GM19463 (cell line): ENCODE results near the gene MBLAC2.

Experiments used
- ATAC-seq: cut with Tn5 transposase; IDR thresholded peaks from one replicate; pipeline ENCODE4 v1.9.1; 2021; ENCODE audit warnings: mild to moderate bottlenecking, moderate library complexity; ENCODE audit not compliant: unreplicated experiment

Gene MBLAC2

GRCh38 chr5:90474235-90475107 lies at the start of gene MBLAC2, which contains the start of gene POLR3G:
Gene MBLAC2, minus strand, starts transcription at chr5:90474771. Its CDS starts 479 bp downstream, at chr5:90474292.
Gene POLR3G, plus strand, starts transcription at chr5:90474864. Its CDS starts 10,704 bp downstream, at chr5:90485568.
- peak; percentile 78 for ATAC-seq

DNA sequence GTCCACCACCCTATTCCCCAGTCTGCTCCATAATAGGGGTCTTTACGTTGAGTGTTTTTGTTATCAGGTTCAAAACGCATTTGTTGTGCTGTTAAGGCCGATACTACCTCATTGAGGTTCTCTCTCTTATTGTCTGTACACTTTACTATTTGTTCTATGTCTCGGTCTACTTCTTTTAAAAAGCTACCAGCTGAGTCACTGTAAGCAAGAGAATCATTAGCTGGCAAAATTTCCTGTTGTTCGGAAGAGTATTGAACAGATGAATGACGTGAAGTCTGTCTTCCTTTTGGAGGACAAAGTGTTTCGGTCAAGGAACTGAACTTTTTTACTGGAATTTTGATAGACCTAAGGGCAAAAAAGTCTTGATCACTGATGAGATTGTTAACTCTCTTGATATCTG lies 44.5 kb upstream of the MBLAC2 start:
- ATAC-seq = no peak

- ATAC-seq = no peak
Measured at GRCh38 chr5:90518661-90519060, 44.1 kb upstream of the MBLAC2 start.

- ATAC-seq = no peak
Measured at GRCh38 chr5:90514520-90514919, 39.9 kb upstream of the MBLAC2 start.

DNA sequence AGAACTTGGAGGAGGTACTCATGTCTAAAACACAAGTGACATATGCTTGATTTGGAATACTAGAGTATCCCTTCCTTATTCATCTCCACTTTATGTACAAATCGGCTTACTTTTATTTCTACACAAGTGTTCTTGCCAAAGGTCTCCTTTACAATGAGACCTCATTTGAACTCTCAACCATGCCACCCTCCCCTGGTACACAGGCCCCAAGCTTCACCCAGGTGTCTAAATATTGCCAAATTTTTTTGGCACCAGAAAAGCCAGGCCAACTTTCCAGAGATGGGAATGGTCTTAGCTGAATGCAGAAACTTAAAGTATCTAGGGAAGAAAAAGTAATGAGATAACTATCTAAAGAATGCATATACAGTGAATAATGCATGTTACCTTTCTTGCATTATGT lies 35.9 kb upstream of the MBLAC2 start:
- ATAC-seq = no peak

GRCh38 chr5:90506221-90506620 lies 31.6 kb upstream of the MBLAC2 start:
- ATAC-seq = no peak

DNA sequence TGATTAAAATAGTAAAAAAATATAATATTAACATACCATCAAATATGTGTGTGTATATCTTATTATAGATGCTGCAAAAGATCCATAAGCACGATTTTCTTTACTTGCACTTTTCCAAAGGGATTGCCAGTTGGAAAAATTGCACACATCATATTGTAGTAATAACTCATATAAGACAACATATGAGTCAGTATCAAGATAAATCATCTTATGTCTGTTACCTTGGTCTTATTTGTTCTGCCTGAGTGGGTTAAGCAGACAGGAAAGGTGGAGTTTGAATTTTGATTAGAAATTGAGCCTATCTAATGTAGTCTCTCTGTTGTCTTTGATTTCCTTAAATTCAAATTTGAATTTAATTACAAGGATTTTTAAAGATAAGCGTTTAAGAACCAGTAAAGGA lies 30.2 kb upstream of the MBLAC2 start:
- no peak for ATAC-seq

DNA sequence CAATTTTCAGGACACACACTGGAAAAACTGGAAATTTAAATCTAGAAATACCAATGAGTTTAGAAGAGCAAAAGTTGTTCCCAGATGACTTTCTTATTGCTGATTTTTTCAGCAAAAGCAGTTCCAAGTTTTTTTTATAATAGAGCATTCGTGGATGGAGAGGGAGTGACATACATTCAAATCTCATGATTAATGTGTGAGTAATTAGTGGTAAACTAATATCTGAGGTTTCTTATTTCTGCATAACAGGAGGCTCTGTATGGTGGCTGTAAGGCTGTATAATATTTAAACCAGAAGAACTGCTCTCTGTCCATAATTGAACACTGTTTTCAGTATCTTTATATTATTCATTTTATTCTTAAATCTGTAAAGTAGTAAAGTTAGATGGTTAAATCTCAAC lies 29.0 kb upstream of the MBLAC2 start:
- ATAC-seq = no peak

DNA sequence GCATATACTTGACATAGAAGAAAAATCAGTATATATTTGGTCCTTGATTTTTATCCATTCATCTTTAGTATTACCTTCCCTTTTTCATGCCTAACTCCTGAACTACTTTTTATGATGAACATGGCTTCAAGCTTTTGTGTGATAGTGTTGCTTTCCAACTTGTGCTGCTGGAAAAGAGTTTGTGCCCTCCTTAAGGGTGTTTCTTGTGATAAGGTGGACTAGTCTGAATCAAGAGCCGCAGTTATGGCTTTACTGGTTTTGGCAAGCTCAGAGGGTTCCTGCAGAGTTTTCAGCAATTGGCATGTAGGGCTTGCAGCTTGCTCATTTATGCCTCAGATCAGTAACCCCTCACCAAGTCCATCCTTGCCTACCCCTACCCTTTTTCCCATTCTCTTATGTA lies 20.6 kb upstream of the MBLAC2 start:
- ATAC-seq = no peak

DNA sequence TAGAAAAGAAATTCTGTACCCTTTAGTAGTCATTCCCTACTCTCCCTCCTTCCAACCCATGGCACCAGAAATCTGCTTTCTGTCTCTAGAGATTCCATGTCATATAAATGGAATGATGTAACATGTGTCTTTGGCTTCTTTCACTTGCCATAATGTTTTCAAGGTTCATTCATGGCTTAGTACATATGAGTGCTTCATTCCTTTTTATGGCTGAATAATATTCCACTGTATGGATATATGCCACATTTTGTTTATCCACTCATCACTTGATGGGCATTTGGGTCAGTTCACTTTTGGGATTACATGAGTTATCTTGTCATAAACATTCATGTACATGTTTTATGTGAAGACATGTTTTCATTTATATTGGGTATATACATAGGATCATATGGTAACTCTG lies 19.5 kb upstream of the MBLAC2 start:
- no peak for ATAC-seq

GRCh38 chr5:90488791-90489190 lies 14.2 kb upstream of the MBLAC2 start:
- no peak for ATAC-seq

GRCh38 chr5:90484540-90484939 lies 10.0 kb upstream of the MBLAC2 start:
- ATAC-seq = no peak

- no peak for ATAC-seq
Measured at GRCh38 chr5:90483206-90483605, 8.6 kb upstream of the MBLAC2 start.

DNA sequence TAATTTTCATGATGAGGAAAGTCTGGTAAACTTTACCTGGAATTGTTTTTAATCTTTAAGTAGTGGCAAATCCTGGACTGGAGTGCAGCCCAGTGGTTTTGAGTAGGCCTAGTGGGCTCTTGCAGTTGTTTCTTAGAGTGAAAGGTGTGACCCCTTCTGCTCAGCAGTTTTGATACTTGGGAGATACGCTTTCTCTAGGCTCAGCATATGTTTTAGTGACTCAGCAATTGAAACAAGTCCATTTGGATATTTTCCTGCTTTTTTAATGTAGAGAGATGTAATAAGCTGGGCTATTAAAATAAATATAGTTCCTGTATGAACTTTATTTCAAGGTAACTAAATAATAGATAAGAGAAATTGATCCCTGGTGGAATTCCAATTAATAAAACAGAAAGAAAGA lies 6.1 kb upstream of the MBLAC2 start:
- ATAC-seq = no peak

DNA sequence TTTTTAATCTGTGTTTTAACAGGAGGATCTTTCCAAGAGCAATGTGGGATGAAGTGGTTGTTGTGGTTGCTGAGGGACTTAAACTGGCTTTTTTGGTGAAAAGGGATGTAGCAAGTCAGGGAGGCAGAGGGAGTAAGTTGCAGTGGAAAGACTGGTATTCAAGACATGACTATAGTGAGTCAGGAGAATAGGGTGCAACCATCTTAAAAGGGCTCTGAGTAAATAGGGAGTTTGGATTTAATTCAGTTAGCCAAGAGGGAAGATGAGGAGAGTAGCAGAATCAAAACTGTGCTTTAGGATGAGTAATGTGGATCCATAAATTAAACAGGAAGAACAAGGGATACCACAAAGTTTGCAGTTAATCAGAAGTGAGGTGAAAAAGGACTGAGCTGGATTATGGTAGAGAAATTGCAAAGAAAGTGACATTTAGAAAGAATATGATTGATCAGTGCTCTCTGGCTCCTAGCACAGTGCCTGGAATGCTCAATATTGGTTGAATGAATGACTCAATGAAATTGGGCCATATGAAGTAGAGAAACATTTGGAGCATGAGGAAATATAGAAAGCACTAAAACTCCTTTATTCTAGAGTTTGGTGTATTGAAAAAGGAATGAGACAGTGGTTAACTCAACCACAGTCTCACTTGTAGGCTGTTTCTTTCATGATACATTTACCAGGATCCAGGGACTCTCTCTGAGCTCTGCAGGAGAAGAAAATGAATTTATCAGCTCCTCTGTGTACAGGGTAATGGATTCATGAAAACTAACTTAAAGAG lies 5.2 kb upstream of the MBLAC2 start:
- no peak for ATAC-seq

- ATAC-seq = no peak
Measured at GRCh38 chr5:90477621-90478215, 3.1 kb upstream of the MBLAC2 start.

DNA sequence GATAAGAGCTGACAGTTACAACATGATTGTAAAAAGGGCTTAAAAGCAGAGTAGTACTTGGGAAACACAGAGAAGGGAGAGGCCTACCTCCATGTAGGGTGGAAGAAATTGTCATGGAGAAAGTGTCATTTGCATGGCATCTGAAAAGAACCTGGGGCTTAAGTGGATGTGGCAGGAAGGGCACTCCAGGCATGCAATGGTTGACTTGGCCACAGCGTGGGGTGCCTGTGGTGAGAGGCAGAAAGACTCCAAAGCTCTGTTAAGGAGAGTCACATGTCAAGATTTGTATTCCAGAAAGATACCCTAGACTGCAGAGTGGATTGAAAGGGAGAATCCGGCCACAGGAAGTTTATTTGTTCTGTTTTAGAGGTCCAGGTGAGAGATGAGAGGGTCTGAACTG lies 2.5 kb upstream of the MBLAC2 start:
- no peak for ATAC-seq

GRCh38 chr5:90476391-90476790 lies 1.8 kb upstream of the MBLAC2 start:
- no peak for ATAC-seq

- no peak for ATAC-seq
Measured at GRCh38 chr5:90475436-90475980, 937 bp upstream of the MBLAC2 start.

- ATAC-seq = peak; percentile 10
Measured at GRCh38 chr5:90473396-90474234, 956 bp downstream of the MBLAC2 start.
